Parathyroid adenoma (tissue), 2 donors: ENCODE data around the gene REM1.
"Not testable (repeated sequence)": the region's sequence is repeated elsewhere in the genome, so short reads cannot be mapped to it uniquely, and the experiment has no call there.

ENCODE experiments used
- H2AFZ ChIP-seq: fragments of 300-600 bp; sonication (generic); one replicate; pipeline ENCODE4 v1.7.0; 2017; ENCODE audit warnings: antibody characterized with exemption, mild to moderate bottlenecking
- H3K27ac ChIP-seq: fragments of 300-600 bp; sonication (generic); one replicate; pipeline ENCODE4 v1.7.0; 2017
- H3K27me3 ChIP-seq: fragments of 300-600 bp; sonication (generic); one replicate; pipeline ENCODE4 v1.7.0; 2017; ENCODE audit warnings: low read length; ENCODE audit not compliant: control insufficient read depth, insufficient read depth
- H3K36me3 ChIP-seq: fragments of 300-600 bp; sonication (generic); one replicate; pipeline ENCODE4 v1.7.0; 2017; ENCODE audit warnings: low read length; ENCODE audit not compliant: control insufficient read depth, insufficient read depth
- H3K4me1 ChIP-seq: fragments of 300-600 bp; sonication (generic); one replicate; pipeline ENCODE4 v1.7.0; 2017; ENCODE audit warnings: control low read depth
- H3K4me2 ChIP-seq: fragments of 300-600 bp; sonication (generic); one replicate; pipeline ENCODE4 v1.7.0; 2017; ENCODE audit warnings: low read length
- H3K4me3 ChIP-seq: fragments of 300-600 bp; sonication (generic); one replicate; pipeline ENCODE4 v1.7.0; 2017; ENCODE audit warnings: low read depth, low read length
- H3K79me2 ChIP-seq: fragments of 300-600 bp; sonication (generic); one replicate; pipeline ENCODE4 v1.7.0; 2017; ENCODE audit warnings: control low read depth
- H3K9ac ChIP-seq: fragments of 300-600 bp; sonication (generic); one replicate; pipeline ENCODE4 v1.7.0; 2017; ENCODE audit warnings: mild to moderate bottlenecking
- H3K9me3 ChIP-seq: fragments of 300-600 bp; sonication (generic); one replicate; pipeline ENCODE4 v1.7.0; 2017; ENCODE audit warnings: low read length; ENCODE audit not compliant: control insufficient read depth
- TF ChIP-seq, protein P1 (sequence below): fragments of 300-600 bp; sonication (generic); IDR thresholded peaks from one replicate; pipeline ENCODE4 v1.7.0; 2017; ENCODE audit warnings: antibody characterized with exemption, mild to moderate bottlenecking
- donor health status: primary hyperparathyroidism.

REM1 gene

GRCh38 chr20:31454361-31454760 is 20.7 kb upstream of the REM1 start:
- no peaks in the 10 kb centered on the region for H3K4me1 ChIP-seq
- H3K36me3 ChIP-seq = no peaks in the 10 kb centered on the region
- no peak overlapping the region for H3K27ac ChIP-seq
- TF ChIP-seq, protein P1, sequence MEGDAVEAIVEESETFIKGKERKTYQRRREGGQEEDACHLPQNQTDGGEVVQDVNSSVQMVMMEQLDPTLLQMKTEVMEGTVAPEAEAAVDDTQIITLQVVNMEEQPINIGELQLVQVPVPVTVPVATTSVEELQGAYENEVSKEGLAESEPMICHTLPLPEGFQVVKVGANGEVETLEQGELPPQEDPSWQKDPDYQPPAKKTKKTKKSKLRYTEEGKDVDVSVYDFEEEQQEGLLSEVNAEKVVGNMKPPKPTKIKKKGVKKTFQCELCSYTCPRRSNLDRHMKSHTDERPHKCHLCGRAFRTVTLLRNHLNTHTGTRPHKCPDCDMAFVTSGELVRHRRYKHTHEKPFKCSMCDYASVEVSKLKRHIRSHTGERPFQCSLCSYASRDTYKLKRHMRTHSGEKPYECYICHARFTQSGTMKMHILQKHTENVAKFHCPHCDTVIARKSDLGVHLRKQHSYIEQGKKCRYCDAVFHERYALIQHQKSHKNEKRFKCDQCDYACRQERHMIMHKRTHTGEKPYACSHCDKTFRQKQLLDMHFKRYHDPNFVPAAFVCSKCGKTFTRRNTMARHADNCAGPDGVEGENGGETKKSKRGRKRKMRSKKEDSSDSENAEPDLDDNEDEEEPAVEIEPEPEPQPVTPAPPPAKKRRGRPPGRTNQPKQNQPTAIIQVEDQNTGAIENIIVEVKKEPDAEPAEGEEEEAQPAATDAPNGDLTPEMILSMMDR = no peak
- H3K9me3 ChIP-seq = no peaks in the 10 kb centered on the region
- H3K27me3 ChIP-seq = no peaks in the 10 kb centered on the region
- no peaks in the 10 kb centered on the region for H3K79me2 ChIP-seq
- no peak overlapping the region for H3K9ac ChIP-seq
- no peak overlapping the region for H2AFZ ChIP-seq
- H3K4me3 ChIP-seq = no peak overlapping the region
- no peak overlapping the region for H3K4me2 ChIP-seq

DNA sequence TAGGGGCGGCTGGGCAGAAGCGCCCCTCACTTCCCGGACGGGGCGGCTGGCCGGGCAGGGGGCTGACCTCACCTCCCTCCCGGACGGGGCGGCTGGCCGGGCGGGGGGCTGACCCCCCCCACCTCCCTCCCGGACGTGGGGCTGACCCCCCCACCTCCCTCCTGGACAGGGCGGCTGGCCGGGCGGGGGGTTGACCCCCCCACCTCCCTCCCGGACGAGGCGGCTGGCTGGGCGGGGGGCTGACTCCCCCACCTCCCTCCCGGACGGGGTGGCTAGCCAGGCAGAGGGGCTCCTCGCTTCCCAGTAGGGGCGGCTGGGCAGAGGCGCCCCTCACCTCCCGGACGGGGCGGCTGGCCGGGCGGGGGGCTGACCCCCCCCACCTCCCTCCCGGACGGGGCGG is 4.1 kb upstream of the REM1 start:
- not testable (repeated sequence) for H3K4me3 ChIP-seq, H3K27me3 ChIP-seq, H3K4me1 ChIP-seq, H3K4me2 ChIP-seq, H3K9ac ChIP-seq, H3K79me2 ChIP-seq, H3K36me3 ChIP-seq, H2AFZ ChIP-seq, H3K9me3 ChIP-seq, H3K27ac ChIP-seq

- H3K4me3 ChIP-seq = no peak overlapping the region
- H3K27ac ChIP-seq = no peak overlapping the region
- H3K27me3 ChIP-seq = no peaks in the 10 kb centered on the region
Observed at GRCh38 chr20:31472395-31473330, 2.4 kb upstream of the REM1 start.

GRCh38 chr20:31473331-31474096 is 1.6 kb upstream of the REM1 start:
- no peaks in the 10 kb centered on the region for H3K4me1 ChIP-seq
- H3K9ac ChIP-seq = no peak overlapping the region
- no peaks in the 10 kb centered on the region for H3K9me3 ChIP-seq
- no peaks in the 10 kb centered on the region for H3K36me3 ChIP-seq
- no peak overlapping the region for H2AFZ ChIP-seq
- no peak overlapping the region for H3K4me3 ChIP-seq
- no peak overlapping the region for H3K27ac ChIP-seq
- TF ChIP-seq, protein P1 = no peak
- no peak overlapping the region for H3K4me2 ChIP-seq
- no peaks in the 10 kb centered on the region for H3K27me3 ChIP-seq
- H3K79me2 ChIP-seq = no peaks in the 10 kb centered on the region

More at GRCh38 chr20:31472395-31473330, 2.4 kb upstream of the REM1 start:
- H2AFZ ChIP-seq = no peak overlapping the region
- no peaks in the 10 kb centered on the region for H3K9me3 ChIP-seq
- no peak overlapping the region for H3K4me2 ChIP-seq
- no peaks in the 10 kb centered on the region for H3K4me1 ChIP-seq
- TF ChIP-seq, protein P1 = no peak
- no peaks in the 10 kb centered on the region for H3K36me3 ChIP-seq
- no peak overlapping the region for H3K9ac ChIP-seq
- no peaks in the 10 kb centered on the region for H3K79me2 ChIP-seq

DNA sequence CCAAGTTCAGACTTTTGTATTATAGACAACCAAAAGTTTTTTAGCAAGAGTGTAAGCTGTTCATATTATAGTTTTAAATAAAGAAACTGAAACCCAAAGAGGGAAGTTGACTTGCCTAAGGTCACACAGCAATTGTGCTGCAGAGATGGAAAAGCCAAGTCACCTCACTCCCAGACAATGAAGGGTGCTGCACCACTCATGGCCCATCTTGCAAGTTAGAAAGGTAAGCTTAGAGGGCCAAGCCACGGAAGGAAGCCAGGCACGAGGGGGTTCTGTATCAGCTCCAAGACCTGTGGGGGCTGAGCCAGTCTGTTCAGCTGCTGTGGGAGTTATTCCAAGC is 1.0 kb upstream of the REM1 start:
- Histone ChIP-seq H3K36me3 (no peaks in the 10 kb centered on the region), H3K9ac (no peak overlapping the region), H3K4me1 (no peaks in the 10 kb centered on the region), H2AFZ (no peak overlapping the region), H3K9me3 (no peaks in the 10 kb centered on the region), H3K79me2 (no peaks in the 10 kb centered on the region), H3K4me2 (no peak overlapping the region), H3K27me3 (no peaks in the 10 kb centered on the region), H3K4me3 (no peak overlapping the region), H3K27ac (no peak overlapping the region)
- TF ChIP-seq, protein P1 = no peak
